AG08395 (cell line): Measurements from ENCODE around the gene KIF18A.
"Not testable (repeated sequence)": the region's sequence is repeated elsewhere in the genome, so short reads cannot be mapped to it uniquely, and the experiment has no call there.

ENCODE experiments used
- DNase-seq: peaks from one replicate; pipeline ENCODE4 v3.0.0; 2012; ENCODE audit warnings: mixed read lengths, low spot score

The KIF18A gene

GRCh38 chr11:28106353-28107043, 1.5 kb downstream of the KIF18A start:
- no peak for DNase-seq

GRCh38 chr11:28105869-28106268, 2.1 kb downstream of the KIF18A start:
- DNase-seq = no peak

GRCh38 chr11:28104984-28105383, 3.0 kb downstream of the KIF18A start:
- no peak for DNase-seq

DNA sequence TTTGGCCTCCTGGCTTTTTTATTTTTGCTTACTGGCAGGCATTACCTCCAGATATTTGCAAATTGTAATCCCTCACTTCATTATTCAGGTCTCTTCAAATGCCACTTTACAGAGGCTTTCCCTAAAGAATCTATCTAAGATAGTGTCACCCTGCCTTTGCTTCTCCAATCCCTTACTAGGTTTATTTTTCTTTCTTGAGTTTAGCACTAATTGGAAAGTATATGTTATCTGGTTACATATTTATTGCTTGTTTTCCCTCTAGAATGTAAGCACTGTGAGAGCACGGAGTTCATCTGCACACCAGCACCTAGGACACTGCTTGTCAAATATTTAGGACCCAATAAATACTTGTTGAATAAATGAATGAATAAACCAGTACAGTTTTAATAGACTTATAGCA, 3.5 kb downstream of the KIF18A start:
- DNase-seq = no peak

DNA sequence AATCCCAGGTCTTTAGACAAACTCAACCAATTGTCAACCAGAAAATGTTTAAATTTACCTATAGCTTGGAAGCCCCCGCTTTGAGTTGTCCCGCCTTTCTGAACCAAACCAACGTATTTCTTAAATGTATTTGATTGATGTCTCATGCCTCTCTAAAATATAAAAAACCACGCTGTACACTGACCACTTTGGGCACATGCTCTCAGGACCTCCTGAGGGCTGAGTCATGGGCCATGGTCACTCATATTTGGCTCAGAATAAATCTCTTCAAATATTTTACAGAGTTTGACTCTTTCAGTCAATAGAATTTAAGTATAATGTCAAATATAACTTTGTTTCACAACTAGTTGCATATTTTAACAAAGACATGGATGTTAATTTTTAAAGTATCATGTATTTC, 5.7 kb downstream of the KIF18A start:
- not testable (repeated sequence) for DNase-seq

DNA sequence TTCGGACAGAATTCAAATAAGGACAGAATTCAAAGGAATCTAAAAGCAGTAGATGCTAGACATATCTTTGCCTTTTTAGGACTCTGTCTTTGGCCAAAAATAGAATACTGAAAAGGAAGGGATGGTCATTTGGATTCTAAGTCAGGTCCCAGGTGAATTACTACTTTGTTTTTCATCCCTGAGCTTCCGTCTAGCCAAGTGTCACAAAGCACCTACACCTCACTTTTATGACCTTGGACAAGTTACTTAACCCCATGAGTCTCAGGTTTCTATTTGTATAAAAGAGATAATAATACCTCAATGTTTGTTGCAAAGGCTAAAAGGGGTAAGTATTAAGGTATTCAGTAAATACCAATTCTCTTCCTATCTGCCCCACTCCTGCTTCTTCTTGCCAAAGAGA, 7.3 kb downstream of the KIF18A start:
- no peak for DNase-seq

DNA sequence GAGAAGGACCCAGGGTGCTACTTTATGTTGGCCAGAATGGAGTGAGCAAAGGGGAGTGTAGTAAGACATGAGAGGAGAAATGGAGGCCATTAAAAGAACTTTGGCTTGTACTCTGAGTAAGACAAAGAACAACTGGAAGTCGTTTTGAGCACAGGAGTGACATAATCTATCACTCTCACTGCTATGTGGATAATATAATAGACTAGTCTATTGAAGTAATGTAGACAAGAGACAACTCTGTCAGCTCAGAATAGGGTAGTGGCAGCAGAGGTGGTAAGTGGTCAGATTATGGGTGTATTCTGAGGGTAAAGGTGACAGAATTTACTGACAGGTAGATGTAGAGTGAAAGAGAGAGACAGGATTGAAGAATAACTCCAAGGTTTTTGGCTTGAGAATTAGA, 8.2 kb downstream of the KIF18A start:
- no peak for DNase-seq

GRCh38 chr11:28098257-28098656, 9.7 kb downstream of the KIF18A start:
- no peak for DNase-seq

GRCh38 chr11:28092786-28093185, 15.2 kb downstream of the KIF18A start:
- DNase-seq = no peak

- no peak for DNase-seq
Measured at GRCh38 chr11:28090052-28090749, 17.8 kb downstream of the KIF18A start.

DNA sequence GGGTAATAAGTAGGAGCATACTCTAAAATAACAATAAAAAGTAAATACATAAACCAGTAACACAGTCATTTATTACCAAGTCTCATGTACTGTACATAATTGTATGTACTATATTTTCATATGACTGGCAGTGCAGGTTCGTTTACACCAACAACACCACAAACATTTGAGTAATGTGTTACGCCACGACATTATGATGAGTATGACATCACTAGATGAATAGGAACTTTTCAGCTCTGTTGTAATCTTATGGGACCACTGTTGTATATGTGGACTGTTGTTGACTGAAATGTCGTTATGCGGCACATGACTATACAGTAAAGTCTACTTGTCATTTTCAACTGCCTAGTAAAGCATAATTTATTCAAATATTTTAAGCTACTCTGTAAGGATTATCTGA, 18.6 kb downstream of the KIF18A start:
- no peak for DNase-seq

DNA sequence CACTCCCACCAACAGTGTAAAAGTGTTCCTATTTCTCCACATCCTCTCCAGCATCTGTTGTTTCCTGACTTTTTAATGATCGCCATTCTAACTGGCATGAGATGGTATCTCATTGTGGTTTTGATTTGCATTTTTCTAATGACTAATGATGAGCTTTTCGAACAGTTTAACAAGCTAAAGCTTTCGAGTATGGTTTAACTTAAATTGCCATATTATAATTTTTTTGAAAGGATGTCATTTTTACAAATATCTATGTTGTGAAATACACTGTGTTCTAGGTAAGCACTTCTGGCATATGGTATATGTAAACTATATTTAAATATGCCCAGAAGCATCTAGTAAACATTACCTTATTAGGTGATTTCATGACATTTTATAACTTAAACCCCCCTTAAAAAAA, 20.3 kb downstream of the KIF18A start:
- not testable (repeated sequence) for DNase-seq

GRCh38 chr11:28087192-28087591, 20.8 kb downstream of the KIF18A start:
- DNase-seq = not testable (repeated sequence)

DNA sequence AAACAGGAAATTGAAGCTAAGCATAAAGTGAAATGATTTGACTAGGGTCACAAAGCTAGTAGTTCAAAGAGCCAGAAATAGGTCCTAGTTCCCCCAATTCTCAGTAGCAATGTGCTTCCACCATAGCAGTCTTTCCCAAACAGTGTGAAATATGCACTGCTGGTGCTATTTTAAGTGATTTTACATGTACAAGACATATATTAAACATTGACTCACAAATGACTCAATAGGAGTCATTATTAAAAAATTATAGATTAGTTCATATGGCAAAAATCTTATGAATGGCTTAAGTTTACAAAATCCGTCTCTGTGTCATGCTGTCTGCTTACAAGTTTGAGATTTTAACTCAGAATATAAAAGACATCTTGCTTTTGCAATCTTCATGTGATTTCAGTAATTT, 21.4 kb downstream of the KIF18A start:
- peak; percentile 2 for DNase-seq

DNA sequence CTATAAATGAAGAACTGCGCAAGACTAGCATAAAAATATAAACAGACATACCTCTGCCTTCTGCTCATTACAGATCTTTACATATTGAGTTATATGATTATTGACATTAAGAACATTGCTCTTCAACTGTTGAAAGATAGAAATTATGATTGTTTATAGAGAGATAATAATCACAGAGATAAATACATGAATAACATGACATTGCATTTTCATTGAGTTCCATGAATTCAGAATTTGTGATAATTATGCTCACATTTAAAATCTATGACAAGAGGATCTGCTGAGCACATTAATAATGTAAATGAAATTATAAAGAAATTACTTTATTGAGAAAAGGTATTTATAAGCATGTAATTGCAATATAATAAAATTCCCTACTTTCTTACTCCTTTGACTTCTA, 24.8 kb downstream of the KIF18A start:
- no peak for DNase-seq

- DNase-seq = no peak
Measured at GRCh38 chr11:28077521-28077920, 30.4 kb downstream of the KIF18A start.

DNA sequence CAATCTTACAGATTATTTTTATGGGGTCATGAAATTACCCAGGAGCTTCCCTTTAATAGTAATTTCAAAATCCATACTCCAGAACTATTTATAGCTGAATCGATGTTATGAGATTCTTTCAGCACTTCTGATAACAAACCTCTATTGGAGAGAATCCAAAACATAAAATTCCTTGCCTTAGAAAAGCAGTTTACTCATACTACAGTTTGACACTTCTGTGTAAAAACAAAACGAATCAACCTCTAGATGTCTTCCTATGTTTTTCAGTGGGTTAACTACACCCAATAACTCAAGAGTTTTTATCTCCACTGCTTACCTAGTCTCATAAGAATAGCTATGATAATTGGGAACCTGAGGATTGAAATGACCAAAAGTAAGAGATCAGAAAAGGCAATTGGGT, 35.6 kb downstream of the KIF18A start:
- DNase-seq = no peak

- no peak for DNase-seq
Measured at GRCh38 chr11:28071305-28071704, 36.7 kb downstream of the KIF18A start.

- no peak for DNase-seq
Measured at GRCh38 chr11:28058333-28058732, 49.6 kb downstream of the KIF18A start.

GRCh38 chr11:28054821-28055220, 53.1 kb downstream of the KIF18A start:
- DNase-seq = no peak

DNA sequence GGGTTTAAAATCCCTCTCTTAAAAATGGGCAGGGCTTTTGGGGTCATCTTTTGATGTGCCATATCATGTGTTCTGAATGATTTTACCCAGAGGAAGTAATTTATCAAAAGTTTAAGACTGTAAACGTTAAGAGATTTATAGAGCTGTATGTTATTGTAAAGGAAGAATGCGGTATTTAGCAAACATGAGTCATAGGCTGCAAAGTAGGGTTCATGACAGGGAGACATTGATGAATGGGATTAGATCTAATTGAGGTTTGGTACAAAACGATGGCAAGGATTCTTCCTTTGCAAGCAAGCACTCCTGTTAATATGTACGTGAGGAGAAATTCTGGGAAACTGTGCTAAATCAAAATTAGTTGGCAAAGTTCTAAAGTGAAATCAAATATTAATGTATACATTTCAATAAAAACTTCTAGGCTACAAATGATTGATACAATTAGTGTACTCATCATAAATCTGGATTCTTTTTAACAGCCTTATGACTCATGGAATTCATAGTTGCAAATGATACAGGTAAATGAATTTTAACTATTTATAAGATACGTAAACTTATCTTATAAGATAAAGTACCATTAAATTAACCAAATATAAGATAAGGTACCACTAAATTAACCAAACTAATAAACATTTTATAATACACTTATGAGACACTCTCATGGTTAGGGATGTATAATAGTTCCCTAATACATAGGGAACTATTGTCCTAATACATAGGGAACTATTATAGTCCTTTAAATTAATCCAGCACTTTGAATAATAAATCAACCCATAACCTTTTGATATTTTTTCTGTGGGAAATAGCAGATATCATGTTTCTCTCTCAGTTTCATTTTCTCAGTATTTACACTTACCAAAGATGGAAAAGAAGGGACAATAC, 58.4 kb downstream of the KIF18A start:
- no peak for DNase-seq

- DNase-seq = no peak
Measured at GRCh38 chr11:28048812-28049211, 59.1 kb downstream of the KIF18A start.
